Adipocyte (in vitro differentiated cells): ENCODE results near the gene GGN.
A peak's percentile ranks its signal among the peaks of the same experiment; 100 is the strongest.

Source experiments
- DNase-seq: peaks from one replicate; pipeline ENCODE4 v3.0.0-alpha.2; 2015; ENCODE audit warnings: low read depth
- H3K27me3 ChIP-seq: replicated peaks from 2 replicates; pipeline ENCODE4 v1.7.0; 2013; ENCODE audit warnings: mild to moderate bottlenecking, low read length, moderate library complexity; ENCODE audit not compliant: control insufficient read depth, insufficient read depth
- H3K36me3 ChIP-seq: 2 replicates; pipeline ENCODE4 v1.7.0; 2013; ENCODE audit warnings: low read length, mild to moderate bottlenecking, moderate library complexity; ENCODE audit not compliant: control insufficient read depth, insufficient read depth, severe bottlenecking
- H3K4me1 ChIP-seq: 2 replicates; pipeline ENCODE4 v1.7.0; 2013; ENCODE audit warnings: mild to moderate bottlenecking, low read length, moderate library complexity; ENCODE audit not compliant: control insufficient read depth, insufficient read depth
- H3K4me3 ChIP-seq: 2 replicates; pipeline ENCODE4 v1.7.0; 2013; ENCODE audit warnings: mild to moderate bottlenecking, low read length, moderate library complexity
- H3K9ac ChIP-seq: 2 replicates; pipeline ENCODE4 v1.7.0; 2013; ENCODE audit warnings: mild to moderate bottlenecking, low read length, moderate library complexity
- H3K9me3 ChIP-seq: 2 replicates; pipeline ENCODE4 v1.7.0; 2013; ENCODE audit warnings: mild to moderate bottlenecking, low read length, moderate library complexity; ENCODE audit not compliant: control insufficient read depth

The GGN gene

GRCh38 chr19:38385804-38386257, 2.0 kb downstream of the GGN start:
- peaks cover 39% of the 10 kb centered on the region for H3K36me3 ChIP-seq

GRCh38 chr19:38385057-38385803, 2.6 kb downstream of the GGN start:
- no peaks in the 10 kb centered on the region for H3K27me3 ChIP-seq
- peaks cover 45% of the 10 kb centered on the region for H3K36me3 ChIP-seq
- no peak for DNase-seq
- no peaks in the 10 kb centered on the region for H3K9me3 ChIP-seq
- H3K4me3 ChIP-seq: no peak overlapping the region
- H3K4me1 ChIP-seq: peaks cover 19% of the 10 kb centered on the region
- H3K9ac ChIP-seq: no peak overlapping the region

More at GRCh38 chr19:38385804-38386257, 2.0 kb downstream of the GGN start:
- H3K4me3 ChIP-seq: no peak overlapping the region
- no peak for DNase-seq
- no peak overlapping the region for H3K9ac ChIP-seq
- H3K9me3 ChIP-seq: no peaks in the 10 kb centered on the region
- peaks cover 19% of the 10 kb centered on the region for H3K4me1 ChIP-seq
- H3K27me3 ChIP-seq: no peaks in the 10 kb centered on the region

GRCh38 chr19:38384209-38385027, 3.4 kb downstream of the GGN start:
- Histone ChIP-seq H3K9ac (no peak overlapping the region), H3K4me3 (no peak overlapping the region), H3K27me3 (no peaks in the 10 kb centered on the region), H3K9me3 (no peaks in the 10 kb centered on the region), H3K4me1 (peaks cover 19% of the 10 kb centered on the region), H3K36me3 (peaks cover 51% of the 10 kb centered on the region)
- peak; percentile 44 for DNase-seq

GRCh38 chr19:38383743-38384142, 4.1 kb downstream of the GGN start:
- H3K36me3 ChIP-seq: peaks cover 58% of the 10 kb centered on the region
- H3K4me3 ChIP-seq: no peak overlapping the region
- DNase-seq: no peak
- peaks cover 15% of the 10 kb centered on the region for H3K4me1 ChIP-seq
- H3K27me3 ChIP-seq: no peaks in the 10 kb centered on the region
- H3K9ac ChIP-seq: no peak overlapping the region
- no peaks in the 10 kb centered on the region for H3K9me3 ChIP-seq

GRCh38 chr19:38383184-38383583, 4.7 kb downstream of the GGN start:
- Histone ChIP-seq H3K4me1 (peaks cover 12% of the 10 kb centered on the region), H3K9ac (no peak overlapping the region), H3K36me3 (peaks cover 62% of the 10 kb centered on the region), H3K27me3 (no peaks in the 10 kb centered on the region), H3K9me3 (no peaks in the 10 kb centered on the region), H3K4me3 (no peak overlapping the region)
- DNase-seq: no peak

- no peak overlapping the region for H3K4me3 ChIP-seq
- H3K9me3 ChIP-seq: no peaks in the 10 kb centered on the region
- peaks cover 82% of the 10 kb centered on the region for H3K36me3 ChIP-seq
- no peak overlapping the region for H3K9ac ChIP-seq
- no peak for DNase-seq
- no peaks in the 10 kb centered on the region for H3K27me3 ChIP-seq
- H3K4me1 ChIP-seq: peaks cover 13% of the 10 kb centered on the region
These were observed 6.7 kb downstream of the GGN start for GRCh38 chr19:38381138-38381537.

GRCh38 chr19:38378866-38379265, 9.0 kb downstream of the GGN start:
- Histone ChIP-seq H3K9ac (no peak overlapping the region), H3K4me3 (no peak overlapping the region), H3K9me3 (no peaks in the 10 kb centered on the region), H3K27me3 (no peaks in the 10 kb centered on the region), H3K36me3 (peaks cover 74% of the 10 kb centered on the region), H3K4me1 (peaks cover 19% of the 10 kb centered on the region)
- DNase-seq: no peak

GRCh38 chr19:38377052-38377451, 10.8 kb downstream of the GGN start:
- Histone ChIP-seq H3K4me3 (peak overlapping the region; percentile 96), H3K27me3 (no peaks in the 10 kb centered on the region), H3K36me3 (peaks cover 56% of the 10 kb centered on the region), H3K4me1 (peaks cover 19% of the 10 kb centered on the region), H3K9ac (peak overlapping the region; percentile 39), H3K9me3 (no peaks in the 10 kb centered on the region)
- DNase-seq: no peak

GRCh38 chr19:38376576-38376975, 11.3 kb downstream of the GGN start:
- H3K4me1 ChIP-seq: peaks cover 19% of the 10 kb centered on the region
- DNase-seq: no peak
- no peaks in the 10 kb centered on the region for H3K9me3 ChIP-seq
- H3K36me3 ChIP-seq: peaks cover 51% of the 10 kb centered on the region
- no peaks in the 10 kb centered on the region for H3K27me3 ChIP-seq
- peak overlapping the region; percentile 96 for H3K4me3 ChIP-seq
- peak overlapping the region; percentile 39 for H3K9ac ChIP-seq

GRCh38 chr19:38375748-38376147, 12.1 kb downstream of the GGN start:
- Histone ChIP-seq H3K4me3 (peak overlapping the region; percentile 96), H3K9ac (peak overlapping the region; percentile 100), H3K4me1 (peaks cover 19% of the 10 kb centered on the region), H3K27me3 (no peaks in the 10 kb centered on the region), H3K9me3 (no peaks in the 10 kb centered on the region), H3K36me3 (peaks cover 43% of the 10 kb centered on the region)
- peak; percentile 27 for DNase-seq

GRCh38 chr19:38375098-38375493, 12.7 kb downstream of the GGN start:
- Histone ChIP-seq H3K36me3 (peaks cover 36% of the 10 kb centered on the region), H3K4me3 (peak overlapping the region; percentile 96), H3K9me3 (no peaks in the 10 kb centered on the region), H3K4me1 (peaks cover 19% of the 10 kb centered on the region), H3K27me3 (peaks cover 2% of the 10 kb centered on the region), H3K9ac (peak overlapping the region; percentile 100)
- DNase-seq: peak; percentile 72
